ENCODE results near the gene KRTAP9-4.
"Not testable (repeated sequence)": the region's sequence is repeated elsewhere in the genome, so short reads cannot be mapped to it uniquely, and the experiment has no call there.

DNA sequence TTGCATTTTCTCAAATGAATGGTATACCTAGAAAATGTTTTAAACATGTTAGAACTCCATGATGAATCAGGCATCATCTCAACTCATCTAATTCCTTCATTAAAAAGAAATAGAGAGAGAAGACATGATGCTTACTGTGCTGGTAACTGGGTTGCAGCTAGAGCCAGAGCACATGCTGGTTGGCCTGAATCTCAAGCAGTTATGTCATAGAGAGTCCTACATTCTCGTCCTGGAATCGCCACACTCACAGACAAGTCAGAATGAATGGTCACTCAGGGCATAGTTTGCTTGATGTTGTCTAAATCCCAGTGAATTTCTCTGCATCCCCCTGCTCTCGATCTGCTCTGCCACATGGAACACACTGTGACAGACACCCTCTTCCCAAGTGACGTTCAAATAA is 12.4 kb upstream of the KRTAP9-4 start:
- not testable (repeated sequence) for TF ChIP-seq CTCF, POLR2A (IDR thresholded peaks at IDR 0.05)

All from uterus (tissue), 2 donors.